WTC11 (cell line): ENCODE results near the gene ADGRF3. TPM values are rescaled to one million over a fixed set of nuclear protein-coding genes. Genes with fewer than 3 reads are reported as not detected.
"Not testable (repeated sequence)": the region's sequence is repeated elsewhere in the genome, so short reads cannot be mapped to it uniquely, and the experiment has no call there.

Experiments
- ATAC-seq: fragments of 200-7000 bp; cut with Tn5 transposase; 2 replicates; pipeline ENCODE4 v1.10.0; 2021; ENCODE audit warnings: mild to moderate bottlenecking, moderate library complexity
- CTCF ChIA-PET: fragments of 300-600 bp; sonication (Branson Sonifier 250); formaldehyde crosslinking; loops from one replicate; lab custom pipeline; 2021; ENCODE audit warnings: antibody characterized with exemption; lab: Charles Lee
- POLR2A ChIA-PET: fragments of 350-600 bp; sonication (Branson Sonifier 250); formaldehyde crosslinking; loops from one replicate; lab custom pipeline; 2021; ENCODE audit warnings: antibody characterized with exemption; lab: Charles Lee
- DNase-seq: peaks from one replicate; pipeline ENCODE4 v3.0.0; 2021; ENCODE audit warnings: low spot score
- H3K27ac Mint-ChIP-seq: 2 replicates; pipeline ENCODE4 v1.8.0; 2021; ENCODE audit warnings: mixed read lengths
- H3K27me3 Mint-ChIP-seq: 2 replicates; pipeline ENCODE4 v1.8.0; 2021; ENCODE audit warnings: low read depth, mild to moderate bottlenecking, moderate library complexity, mixed read lengths
- H3K36me3 Mint-ChIP-seq: 2 replicates; pipeline ENCODE4 v1.8.0; 2021; ENCODE audit warnings: mixed read lengths
- H3K4me1 Mint-ChIP-seq: 2 replicates; pipeline ENCODE4 v1.8.0; 2022; ENCODE audit warnings: mixed read lengths
- H3K4me3 Mint-ChIP-seq: 2 replicates; pipeline ENCODE4 v1.8.0; 2021; ENCODE audit warnings: mild to moderate bottlenecking, moderate library complexity, mixed read lengths
- H3K9me3 Mint-ChIP-seq: 2 replicates; pipeline ENCODE4 v1.8.0; 2021; ENCODE audit warnings: mixed read lengths
- E2F4 ChIP-seq: sonication (generic); formaldehyde crosslinking; IDR thresholded peaks from 2 replicates; pipeline ENCODE4 v1.8.1; 2022; ENCODE audit warnings: low read depth, mild to moderate bottlenecking, moderate library complexity, missing genetic modification reagents, borderline replicate concordance
- HMGA2 ChIP-seq: fragments of 250-450 bp; sonication (Bioruptor Pico); IDR thresholded peaks from 2 replicates; pipeline ENCODE4 v1.4.0; 2021; ENCODE audit warnings: mild to moderate bottlenecking, moderate library complexity
- JAZF1 ChIP-seq: fragments of 250-450 bp; sonication (Bioruptor Pico); IDR thresholded peaks from 2 replicates; pipeline ENCODE4 v1.9.0; 2021; ENCODE audit warnings: moderate library complexity, mild to moderate bottlenecking, inconsistent platforms
- NFYB ChIP-seq: sonication (generic); formaldehyde crosslinking; conservative IDR thresholded peaks from 2 replicates; pipeline ENCODE4 v1.8.0; 2022; ENCODE audit warnings: low read depth, missing genetic modification reagents
- RORB ChIP-seq: fragments of 250-450 bp; sonication (Bioruptor Pico); IDR thresholded peaks from 2 replicates; pipeline ENCODE4 v1.9.0; 2021; ENCODE audit warnings: mild to moderate bottlenecking
- SMAD3 ChIP-seq: sonication (generic); formaldehyde crosslinking; IDR thresholded peaks from 2 replicates; pipeline ENCODE4 v1.8.0; 2022; ENCODE audit warnings: missing genetic modification reagents, mild to moderate bottlenecking, borderline replicate concordance
- STAT6 ChIP-seq: sonication (generic); formaldehyde crosslinking; conservative IDR thresholded peaks from 2 replicates; pipeline ENCODE4 v1.8.1; 2023; ENCODE audit warnings: mild to moderate bottlenecking, low read depth, missing genetic modification reagents, moderate library complexity
- ZBTB43 ChIP-seq: sonication (generic); formaldehyde crosslinking; IDR thresholded peaks from 2 replicates; pipeline ENCODE4 v1.8.1; 2023; ENCODE audit warnings: mild to moderate bottlenecking, missing genetic modification reagents
- ZMAT4 ChIP-seq: fragments of 250-450 bp; sonication (Bioruptor Pico); IDR thresholded peaks from 2 replicates; pipeline ENCODE4 v1.9.0; 2021; ENCODE audit warnings: mild to moderate bottlenecking
- ZNF121 ChIP-seq: sonication (generic); formaldehyde crosslinking; IDR thresholded peaks from 2 replicates; pipeline ENCODE4 v1.8.0; 2023; ENCODE audit warnings: missing genetic modification reagents
- ZNF317 ChIP-seq: sonication (generic); formaldehyde crosslinking; IDR thresholded peaks from 2 replicates; pipeline ENCODE4 v1.8.1; 2023; ENCODE audit warnings: low read depth, mild to moderate bottlenecking, moderate library complexity, missing genetic modification reagents, borderline replicate concordance
- ZNF423 ChIP-seq: fragments of 250-450 bp; sonication (Bioruptor Pico); IDR thresholded peaks from 2 replicates; pipeline ENCODE4 v2.1.2; 2022; ENCODE audit warnings: mild to moderate bottlenecking, moderate library complexity
- ZNF671 ChIP-seq: fragments of 250-450 bp; sonication (Bioruptor Pico); IDR thresholded peaks from 2 replicates; pipeline ENCODE4 v1.8.0; 2021; ENCODE audit warnings: mild to moderate bottlenecking
- total RNA-seq: library from RNA; stranded (reverse); gene quantifications from 3 replicates; pipeline ENCODE4 v1.2.3, GENCODE V29; 2021
- TF ChIP-seq, protein P1 (sequence below): sonication (generic); formaldehyde crosslinking; conservative IDR thresholded peaks from 2 replicates; pipeline ENCODE4 v1.8.1; 2022; ENCODE audit warnings: mild to moderate bottlenecking, missing genetic modification reagents

ADGRF3 gene
- total RNA-seq, 1 experiment from 2014 or later: 0.48 TPM

DNA sequence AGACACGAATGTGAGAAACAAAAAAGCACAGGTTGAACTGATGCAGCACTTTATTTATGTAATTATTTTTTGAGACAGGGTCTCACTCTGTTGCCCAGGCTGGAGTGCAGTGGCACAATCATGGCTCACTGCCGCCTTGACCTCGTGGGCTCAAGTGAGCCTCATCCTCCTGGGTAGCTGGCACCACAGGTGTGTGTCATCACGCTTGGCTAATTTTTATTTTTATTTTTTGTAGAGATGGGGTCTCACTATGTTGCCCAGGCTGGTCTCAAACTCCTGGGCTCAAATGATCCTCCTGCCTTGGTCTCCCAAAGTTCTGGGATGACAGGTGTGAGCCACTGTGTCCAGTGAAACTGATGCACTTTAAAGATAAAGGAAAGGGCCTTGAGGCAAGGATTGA, 17.5 kb downstream of the ADGRF3 start:
- CTCF ChIA-PET, H3K27me3 Mint-ChIP-seq: not testable (repeated sequence)
- peak; percentile 73; the same call in 1 of the 2 replicates for TF ChIP-seq ZNF121 (CRISPR knock-in tag)

DNA sequence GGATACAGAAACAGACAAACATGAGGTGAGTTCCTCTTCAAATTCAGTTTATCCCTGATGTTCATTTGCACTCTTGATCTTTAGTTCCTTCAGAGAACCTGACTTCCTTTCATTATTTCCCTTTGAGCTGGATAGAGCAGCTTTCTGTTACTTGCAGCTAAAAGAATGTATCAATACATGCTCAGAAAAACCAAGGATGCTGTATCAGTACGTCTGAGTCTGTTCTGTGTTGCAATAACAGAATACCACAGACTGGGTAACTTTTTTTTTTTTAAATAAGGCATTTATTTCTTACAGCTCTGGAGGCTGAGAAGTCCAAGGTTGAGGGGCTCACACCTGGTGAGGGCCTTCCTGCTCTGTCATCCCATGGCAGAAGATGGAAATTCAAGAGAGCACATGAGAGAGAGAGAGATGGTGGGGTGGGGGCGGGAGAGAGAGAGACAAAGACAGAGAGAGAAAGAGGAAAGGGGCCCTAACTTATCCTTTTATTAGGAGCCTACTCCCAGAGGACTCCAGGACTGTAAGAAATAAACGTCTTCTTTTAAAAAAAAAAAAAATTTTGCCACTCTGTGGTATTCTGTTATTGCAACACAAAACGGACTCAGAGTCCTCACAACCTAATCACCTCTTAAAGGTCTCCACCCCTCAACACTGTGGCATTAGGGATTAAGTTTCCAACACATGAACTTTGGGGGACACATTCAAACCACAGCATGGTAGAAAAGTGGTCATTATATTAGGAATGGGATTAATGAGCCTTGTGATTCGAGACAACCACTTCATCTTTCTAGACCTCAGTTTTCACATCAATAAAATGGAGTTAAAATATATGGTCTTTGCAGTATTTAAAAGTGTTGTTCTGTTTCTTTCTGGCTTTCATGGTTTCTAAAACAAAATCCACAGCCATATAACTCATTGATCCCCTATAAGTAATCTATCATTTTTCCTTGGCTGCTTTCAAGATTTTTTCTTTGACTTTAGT, 19.0 kb downstream of the ADGRF3 start:
- Mint-ChIP-seq H3K4me3 (no peak overlapping the region), H3K36me3 (no peaks in the 10 kb centered on the region), H3K9me3 (0 out of 2 replicates have a peak, but pooled peaks cover 5% of the 10 kb centered on the region), H3K4me1 (peaks cover 7% of the 10 kb centered on the region; the same call in 1 of the 2 replicates), H3K27me3 (no peaks in the 10 kb centered on the region), H3K27ac (no peak overlapping the region)
- POLR2A ChIA-PET: interaction anchor here (0.7 to 1.1 kb wide), 2 partner anchors 10 to 27 kb away, joined by 3 read pairs; no protein-coding TSS in a partner anchor
- CTCF ChIA-PET: interaction anchor here (0.7 to 1.4 kb wide), 3 partner anchors 13 to 468 kb away, joined by 3 to 4 read pairs (median 4); partner anchors contain the start of gene HADHA
- TF ChIP-seq JAZF1 (CRISPR knock-in tag): no peak
- no peak for TF ChIP-seq NFYB
- TF ChIP-seq ZBTB43 (CRISPR knock-in tag): no peak
- TF ChIP-seq RORB (CRISPR knock-in tag): no peak
- no peak for TF ChIP-seq HMGA2 (CRISPR knock-in tag)
- ATAC-seq (no peak), DNase-seq (no peak)

More for the DNA sequence above, 17.5 kb downstream of the ADGRF3 start:
- H3K4me3 Mint-ChIP-seq, H3K36me3 Mint-ChIP-seq, ATAC-seq, POLR2A ChIA-PET, H3K9me3 Mint-ChIP-seq, H3K27ac Mint-ChIP-seq, H3K4me1 Mint-ChIP-seq, DNase-seq: not testable (repeated sequence)

GRCh38 chr2:26326514-26326913, 20.1 kb downstream of the ADGRF3 start:
- CTCF ChIA-PET: interaction anchor here (1.4 kb wide), 1 partner anchor 83 kb away, joined by 3 read pairs; the partner anchor contains the start of gene HADHA
- Mint-ChIP-seq H3K4me3 (no peak overlapping the region), H3K27me3 (no peaks in the 10 kb centered on the region), H3K27ac (no peak overlapping the region), H3K36me3 (no peaks in the 10 kb centered on the region), H3K4me1 (peaks cover 7% of the 10 kb centered on the region; the same call in 1 of the 2 replicates), H3K9me3 (0 out of 2 replicates have a peak, but pooled peaks cover 5% of the 10 kb centered on the region)
- no peak for ATAC-seq
- POLR2A ChIA-PET: interaction anchor here (1.1 kb wide), 1 partner anchor 8 kb away, joined by 3 read pairs; no protein-coding TSS in a partner anchor
- no peak for DNase-seq
- TF ChIP-seq ZNF423 (CRISPR knock-in tag): no peak
- no peak for TF ChIP-seq ZNF671 (CRISPR knock-in tag)
- TF ChIP-seq E2F4 (CRISPR knock-in tag): no peak
- TF ChIP-seq NFYB: no peak
- TF ChIP-seq ZMAT4 (CRISPR knock-in tag): no peak
- TF ChIP-seq SMAD3 (CRISPR knock-in tag): no peak
- TF ChIP-seq STAT6 (CRISPR knock-in tag): no peak
- TF ChIP-seq, protein P1, sequence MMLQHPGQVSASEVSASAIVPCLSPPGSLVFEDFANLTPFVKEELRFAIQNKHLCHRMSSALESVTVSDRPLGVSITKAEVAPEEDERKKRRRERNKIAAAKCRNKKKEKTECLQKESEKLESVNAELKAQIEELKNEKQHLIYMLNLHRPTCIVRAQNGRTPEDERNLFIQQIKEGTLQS (CRISPR knock-in tag): no peak
- TF ChIP-seq ZNF317: no peak
